GM21526 (cell line): Measurements from ENCODE around the gene NEDD9.

ENCODE experiments used
- ATAC-seq: cut with Tn5 transposase; IDR thresholded peaks from one replicate; pipeline ENCODE4 v1.9.1; 2021; ENCODE audit warnings: moderate library complexity; ENCODE audit not compliant: unreplicated experiment, low FRiP score

The NEDD9 gene

DNA sequence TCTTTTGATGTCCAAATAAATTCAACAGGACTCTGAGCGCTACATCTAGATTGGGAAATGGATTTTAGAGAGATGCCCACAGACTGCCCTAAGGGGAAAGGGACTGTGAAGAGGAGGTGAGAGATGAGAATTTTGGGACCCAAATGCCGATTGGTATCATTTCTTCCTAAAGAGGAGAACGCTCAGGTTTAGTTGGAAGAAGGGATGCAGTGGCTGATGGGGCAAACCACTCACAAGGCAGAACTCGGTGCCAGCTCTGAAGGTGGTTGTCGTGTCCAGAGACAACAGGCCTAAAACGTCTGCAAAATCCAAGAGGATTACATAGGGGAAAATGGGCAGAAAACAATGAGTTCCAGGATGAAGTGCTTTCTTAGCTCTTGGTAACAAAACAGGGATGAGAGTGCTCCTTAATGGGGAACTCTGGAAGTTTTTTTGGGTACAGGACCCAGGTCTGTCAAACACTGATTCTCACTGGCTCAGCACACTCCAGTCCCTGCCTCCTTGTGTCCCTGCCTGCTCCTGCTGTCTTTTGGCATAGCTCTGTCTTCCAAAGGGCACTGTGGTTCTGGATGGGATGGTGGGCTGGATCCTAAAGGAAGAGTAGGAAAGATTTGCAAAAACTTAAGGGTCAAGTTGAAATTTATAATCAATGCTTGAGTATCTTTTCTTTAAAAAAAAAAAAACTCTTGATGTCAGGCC lies 29.0 kb downstream of the NEDD9 start:
- ATAC-seq: no peak

DNA sequence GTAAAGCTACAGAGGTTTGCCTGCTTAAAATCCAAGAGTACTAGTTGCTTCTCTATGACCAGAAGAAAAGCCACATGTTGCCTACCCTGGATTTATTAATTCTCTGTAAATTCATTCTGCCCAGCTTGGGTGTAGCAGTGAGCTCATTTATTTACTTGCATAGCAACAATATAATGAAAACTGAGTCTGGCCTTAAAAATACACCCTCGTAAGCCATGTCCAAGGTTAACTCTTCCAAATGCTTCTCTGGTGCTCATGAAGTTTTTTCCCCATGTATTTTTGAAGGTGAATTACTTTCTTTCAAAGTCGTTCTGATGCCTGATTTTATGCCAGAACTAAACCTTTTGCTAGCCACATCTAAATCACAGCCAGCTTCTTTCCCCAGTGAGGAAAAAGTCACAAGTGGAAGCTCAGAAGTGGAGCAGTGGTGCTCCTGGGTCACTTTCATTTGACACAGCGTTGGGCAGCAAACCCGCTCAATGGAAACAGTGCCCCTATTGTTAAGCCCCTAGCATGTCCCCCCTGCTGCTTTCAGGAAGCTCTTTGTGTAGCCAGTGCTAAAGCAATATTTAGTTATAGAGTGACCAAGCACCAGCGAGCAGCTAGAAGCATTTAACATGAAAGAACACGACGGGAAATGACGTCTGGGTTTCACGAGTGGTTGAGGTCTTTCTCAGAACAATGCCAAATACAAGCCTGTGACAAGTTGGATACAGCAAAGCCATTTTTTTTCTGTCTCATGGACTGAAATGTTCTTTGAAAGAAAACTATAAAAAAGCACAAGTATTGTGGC lies 29.8 kb downstream of the NEDD9 start:
- ATAC-seq: no peak

DNA sequence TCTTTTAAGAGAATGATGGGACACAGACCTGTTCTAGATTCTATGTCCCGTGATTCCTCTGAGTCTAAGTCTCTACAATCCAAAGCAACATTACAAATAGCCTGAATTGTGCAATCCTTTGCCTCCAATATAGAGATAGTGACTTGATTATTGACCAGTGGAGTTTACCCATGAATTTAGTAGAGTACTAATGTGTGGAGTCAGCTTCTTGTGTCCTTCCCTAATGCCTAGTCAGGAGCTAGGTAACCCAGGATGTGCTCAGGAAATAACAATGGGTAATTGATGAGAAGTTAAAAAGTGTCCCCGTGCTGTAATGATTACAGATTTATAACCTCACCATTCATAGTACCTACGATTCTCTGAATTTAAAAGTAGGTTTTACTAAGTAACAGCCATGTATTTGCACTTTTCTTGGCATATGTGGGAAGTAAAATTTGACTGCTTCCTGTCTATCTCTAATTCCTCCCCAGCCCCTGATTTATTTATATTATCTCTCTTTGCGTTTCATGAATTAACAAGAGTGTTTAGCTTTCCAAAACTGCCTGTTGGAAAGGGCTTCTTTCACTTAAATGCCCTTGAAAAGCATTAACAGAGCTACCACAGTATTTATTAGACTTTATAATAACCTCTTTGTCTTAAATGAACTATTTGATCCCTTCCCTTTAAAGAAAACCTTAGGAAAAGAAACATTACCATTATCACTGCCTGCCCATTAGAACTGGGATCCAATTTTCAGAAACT lies 30.5 kb downstream of the NEDD9 start:
- no peak for ATAC-seq

DNA sequence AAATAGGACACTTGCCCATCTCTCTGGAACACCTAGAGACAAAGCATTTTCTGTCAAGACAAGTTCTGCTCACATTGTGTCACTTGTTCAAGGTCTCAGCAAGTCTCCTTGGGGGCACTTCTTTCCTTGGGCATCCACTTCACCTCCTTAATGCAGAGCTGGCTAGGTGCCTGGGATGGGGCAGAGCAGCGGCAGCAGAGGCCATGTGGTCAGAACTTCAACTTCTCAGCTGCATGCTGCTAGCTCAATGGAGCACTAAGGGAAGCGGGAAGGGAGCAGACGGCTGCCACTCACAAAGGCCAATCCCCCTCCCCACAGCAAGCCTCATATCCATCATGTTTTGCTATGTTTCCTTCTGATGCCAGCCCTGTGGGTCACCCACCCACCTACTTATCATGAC lies 31.5 kb downstream of the NEDD9 start:
- no peak for ATAC-seq

DNA sequence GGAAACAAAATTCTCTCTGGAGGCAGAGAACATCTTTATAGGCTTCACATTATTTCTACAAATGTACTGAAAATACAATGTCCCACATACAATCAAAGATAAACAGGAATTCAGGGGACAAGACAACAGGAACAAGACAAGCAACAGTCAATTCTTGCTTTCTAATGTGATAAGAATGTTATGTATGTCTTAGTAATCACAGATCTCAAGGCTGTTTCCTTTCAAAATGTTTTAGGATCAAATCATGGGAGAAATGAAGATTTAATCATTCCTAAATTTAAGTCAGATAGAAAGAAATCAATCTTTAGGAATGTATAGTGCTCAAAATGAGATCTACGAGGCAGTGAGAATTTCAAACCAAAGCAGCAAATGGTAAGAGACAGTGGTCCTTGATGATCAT lies 32.1 kb downstream of the NEDD9 start:
- no peak for ATAC-seq

DNA sequence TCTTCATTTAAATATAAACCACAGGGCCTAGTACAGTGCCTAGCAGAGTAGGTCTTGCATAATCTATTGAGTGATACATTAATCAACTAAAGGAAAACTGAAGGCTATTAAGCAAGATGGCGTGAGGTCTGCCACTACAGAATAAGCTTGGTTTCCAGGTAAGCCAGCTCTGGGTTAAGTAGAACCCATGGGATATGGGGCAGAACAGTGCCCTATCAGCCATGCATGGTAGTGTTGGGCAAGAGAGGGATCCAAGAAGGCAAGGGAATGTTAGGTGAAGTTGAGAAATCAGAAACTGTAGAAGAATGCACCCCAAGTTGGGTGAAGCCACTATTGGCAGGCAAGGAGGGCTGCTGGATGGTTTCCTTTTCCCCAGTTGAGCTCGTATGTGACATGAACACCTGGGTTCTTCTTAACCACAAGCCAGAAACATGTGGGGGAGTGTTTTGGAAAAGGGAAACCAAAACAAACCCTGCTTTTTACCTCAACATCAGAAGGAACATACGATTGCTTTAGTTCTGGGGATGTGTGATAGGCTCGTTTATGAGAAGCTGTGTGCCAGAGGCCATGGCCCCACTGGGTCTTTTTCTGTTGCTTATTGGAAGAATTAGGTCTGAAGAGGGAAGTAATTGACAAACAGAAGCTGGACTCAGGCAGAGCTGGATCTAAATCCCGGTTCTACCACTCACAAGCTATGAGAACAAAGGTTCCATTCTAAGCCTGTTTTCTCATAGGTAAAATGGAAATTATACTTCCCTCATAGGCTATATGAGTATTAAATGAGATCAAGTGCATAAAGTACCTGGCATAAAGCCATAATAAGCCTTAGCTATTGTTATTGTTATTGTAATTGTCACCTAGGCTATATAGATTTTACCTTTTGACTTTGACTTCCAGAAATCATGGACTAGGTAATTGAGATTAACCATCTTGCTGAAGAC lies 33.5 kb downstream of the NEDD9 start:
- ATAC-seq: no peak

DNA sequence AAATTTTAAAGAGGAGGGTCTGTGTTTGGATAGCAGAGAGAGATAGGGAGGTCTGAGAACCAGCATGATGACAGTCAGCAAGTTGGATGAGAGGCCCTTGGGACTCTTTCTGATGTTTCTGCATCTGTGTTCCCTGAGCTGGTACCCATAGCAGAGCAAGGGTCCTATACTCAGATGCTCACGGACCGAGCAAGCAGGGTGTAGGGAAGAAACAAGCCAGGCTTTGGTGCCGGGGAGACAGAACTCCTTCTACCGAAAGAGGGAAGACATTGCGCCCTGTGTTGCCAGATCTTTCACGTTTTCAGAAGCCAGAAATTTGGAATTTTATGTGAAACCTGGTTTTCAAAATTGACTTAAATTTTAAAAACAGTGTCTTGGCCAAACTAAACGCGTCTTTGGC lies 34.6 kb downstream of the NEDD9 start:
- ATAC-seq: no peak

DNA sequence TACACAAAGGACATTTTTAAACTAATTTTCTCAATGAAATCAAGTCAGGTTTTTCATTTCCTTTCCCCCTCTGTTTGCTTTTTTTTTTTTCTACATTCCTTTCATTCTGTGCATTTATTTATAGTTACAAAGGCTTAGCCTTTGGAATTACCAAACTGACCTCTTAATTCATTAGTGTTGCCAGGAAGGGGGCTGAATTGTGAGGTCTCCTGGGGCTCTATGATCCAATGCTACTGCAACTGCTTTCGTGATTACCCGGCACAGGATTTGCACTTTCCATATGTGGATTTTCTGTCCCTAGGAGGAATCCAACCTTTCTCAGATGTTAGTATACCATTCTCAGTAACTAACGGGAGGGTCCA lies 35.3 kb downstream of the NEDD9 start:
- no peak for ATAC-seq

DNA sequence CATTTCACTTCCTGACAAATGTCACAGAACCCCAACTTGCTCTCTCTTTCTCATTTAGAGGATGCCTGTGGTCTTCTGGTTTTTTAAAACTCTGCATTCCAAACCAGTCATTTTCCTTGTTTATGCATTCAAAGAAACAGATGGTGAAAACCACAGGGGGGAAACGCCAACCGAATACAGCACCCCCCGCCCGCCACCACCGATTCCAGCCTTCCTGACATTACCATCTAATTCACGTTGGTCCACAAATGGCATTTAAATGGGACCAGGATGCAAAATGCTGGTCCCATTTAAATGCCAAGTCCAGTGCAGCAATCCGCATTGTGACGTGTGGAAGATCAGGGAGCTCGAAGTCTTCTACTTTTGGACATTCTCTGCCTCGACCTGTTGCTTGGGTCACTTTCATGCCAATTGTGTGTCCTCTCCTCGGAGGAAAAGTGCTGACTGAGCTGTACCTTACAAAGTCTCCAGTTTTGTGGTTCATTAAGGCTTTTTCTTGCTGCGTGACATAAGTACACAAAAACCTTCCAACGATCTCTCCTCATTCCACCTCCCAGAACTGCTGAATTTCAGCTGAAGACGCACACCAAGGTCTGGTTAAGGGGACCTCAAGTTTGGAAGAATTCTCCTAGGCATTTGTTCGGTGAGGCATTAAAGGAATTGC lies 35.8 kb downstream of the NEDD9 start:
- ATAC-seq: no peak

DNA sequence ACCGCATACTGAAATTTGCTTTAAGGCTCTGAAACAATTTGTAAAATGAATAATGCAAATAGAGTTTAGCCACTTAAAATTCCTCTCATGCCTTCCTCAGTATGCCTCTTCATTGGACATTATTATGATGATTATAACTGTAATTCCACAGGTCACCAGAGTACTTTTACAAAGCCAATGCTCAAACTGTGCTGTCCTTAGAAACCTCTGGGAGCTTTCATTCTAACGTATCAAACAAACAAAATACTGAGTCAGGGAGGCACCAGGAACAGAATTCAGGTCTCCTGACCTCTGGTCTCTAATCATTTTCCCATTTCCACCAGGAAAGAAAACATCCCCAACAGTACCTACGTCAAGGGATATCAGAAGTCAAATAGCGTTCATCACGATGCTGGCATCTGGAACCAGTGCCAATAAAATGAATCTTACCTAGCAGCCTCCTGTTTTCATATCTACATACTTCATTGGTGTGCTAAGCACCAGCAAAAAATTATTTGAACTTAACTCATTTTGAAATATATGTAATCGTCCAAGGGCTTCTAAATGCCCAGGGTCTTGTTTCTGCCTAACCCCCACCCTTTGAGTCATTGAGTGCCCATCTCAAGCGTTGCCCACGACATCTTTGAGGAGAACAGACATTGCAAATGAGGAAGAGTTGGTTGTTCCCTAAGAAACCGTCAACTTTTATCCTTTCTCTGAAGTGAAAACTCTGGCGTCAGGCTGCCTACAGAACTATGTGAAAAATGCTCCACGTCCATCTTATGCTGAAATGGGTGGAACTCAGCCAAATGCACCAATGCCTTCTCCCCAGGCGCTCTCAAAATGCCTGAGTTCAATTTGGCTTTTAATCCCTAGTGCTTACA lies 37.9 kb downstream of the NEDD9 start:
- ATAC-seq: no peak

DNA sequence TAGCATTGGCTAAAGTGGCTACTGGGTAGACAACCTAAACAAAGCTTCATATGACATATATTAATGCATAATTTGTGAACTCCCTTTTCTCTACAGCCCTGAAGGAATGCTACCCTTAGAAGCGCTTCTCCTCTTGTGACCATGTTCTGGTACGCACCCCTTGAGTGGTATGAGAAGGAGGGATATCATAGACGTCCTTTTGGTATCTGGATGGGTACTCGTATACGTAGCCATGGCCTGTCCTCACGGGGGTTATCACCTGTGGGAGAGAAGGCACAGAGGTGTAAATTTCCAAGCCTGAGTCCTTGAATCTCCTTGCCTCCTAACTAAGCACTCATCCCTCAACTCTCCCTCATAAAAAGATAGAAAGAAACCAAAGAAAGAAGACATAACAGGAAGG lies 39.0 kb downstream of the NEDD9 start:
- no peak for ATAC-seq

DNA sequence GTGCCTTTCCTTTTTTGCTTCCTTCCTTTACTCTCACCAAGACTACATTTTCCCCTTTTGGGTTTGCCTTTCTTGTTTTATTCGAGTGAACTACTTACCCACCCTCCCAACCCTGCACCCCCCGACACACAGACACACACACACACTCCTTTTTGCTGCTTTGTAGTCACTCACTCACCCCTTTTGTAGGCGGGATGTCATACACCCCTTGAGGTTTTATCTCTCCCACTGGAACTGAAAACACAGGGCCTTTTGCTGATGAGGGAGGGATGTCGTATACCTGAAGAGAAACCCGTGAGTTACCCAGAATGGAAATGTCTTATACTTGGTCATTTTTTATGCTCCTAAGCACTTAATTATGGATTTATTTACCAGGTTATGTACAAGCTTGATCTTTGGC lies 40.3 kb downstream of the NEDD9 start:
- ATAC-seq: no peak

DNA sequence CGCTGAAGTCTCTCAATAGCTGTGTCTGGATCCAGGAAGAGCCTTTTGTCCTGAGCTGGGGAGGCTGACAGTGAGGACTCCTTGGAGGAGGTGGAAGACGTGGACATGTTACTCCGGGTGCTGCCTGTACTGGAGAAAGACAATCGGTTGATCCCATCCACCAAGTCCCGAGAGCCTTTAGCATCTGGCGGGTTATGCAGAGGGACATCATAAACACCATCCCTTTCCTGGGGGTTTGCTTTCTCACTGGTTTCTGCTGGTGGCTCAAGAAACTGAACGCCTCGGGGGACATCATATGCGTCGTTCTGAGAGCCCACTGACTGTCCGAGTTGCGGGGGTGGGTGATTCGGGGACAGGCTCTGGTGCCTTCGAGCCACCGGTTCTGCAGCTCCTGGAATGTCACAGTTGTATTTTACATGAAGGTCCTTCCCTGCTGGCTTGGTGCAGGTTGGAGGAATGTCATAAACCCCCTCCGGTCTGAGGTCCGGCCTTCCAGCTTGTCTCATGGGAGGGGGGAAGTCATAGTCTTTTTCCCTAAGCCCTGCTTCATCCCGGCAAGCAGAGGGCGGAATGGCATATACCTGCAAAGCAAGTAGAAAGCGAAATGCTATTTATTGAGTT lies 41.7 kb downstream of the NEDD9 start:
- no peak for ATAC-seq

DNA sequence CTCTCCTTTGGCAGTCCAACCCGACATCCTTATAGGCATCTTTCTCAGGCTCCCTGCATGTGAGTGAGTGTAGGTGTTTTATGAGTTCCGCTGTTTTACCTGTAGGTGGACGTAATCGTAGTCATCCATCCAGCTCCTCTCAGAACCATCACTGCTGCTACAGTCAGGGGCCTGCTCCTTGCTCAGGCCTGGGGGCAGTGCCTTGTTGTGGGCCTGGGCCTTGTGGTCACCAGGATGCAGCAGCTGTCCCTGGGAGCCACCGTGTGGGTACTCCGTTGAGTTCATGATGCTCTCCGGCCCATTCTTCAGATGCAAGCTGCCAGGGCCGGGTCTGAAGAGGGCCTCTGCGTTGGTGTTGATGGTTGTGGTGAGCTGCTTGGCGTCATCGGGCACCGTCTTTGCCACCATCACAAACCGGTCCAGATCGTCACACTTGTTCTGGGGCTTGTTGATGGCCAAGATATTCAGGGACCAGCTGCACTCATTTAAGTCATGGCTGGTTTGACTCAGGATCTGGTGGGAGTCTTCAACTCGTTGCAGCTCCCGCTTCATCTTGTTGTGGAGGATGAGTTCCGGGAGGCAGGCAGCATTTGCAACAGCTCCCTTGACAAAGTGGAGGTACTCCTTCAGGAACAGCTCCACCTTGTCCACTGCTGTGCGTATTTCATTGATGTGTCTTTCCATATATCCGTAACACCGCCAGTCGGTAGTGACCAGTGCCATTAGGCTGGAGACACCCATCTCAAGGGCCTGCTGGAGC lies 42.4 kb downstream of the NEDD9 start:
- ATAC-seq: no peak

DNA sequence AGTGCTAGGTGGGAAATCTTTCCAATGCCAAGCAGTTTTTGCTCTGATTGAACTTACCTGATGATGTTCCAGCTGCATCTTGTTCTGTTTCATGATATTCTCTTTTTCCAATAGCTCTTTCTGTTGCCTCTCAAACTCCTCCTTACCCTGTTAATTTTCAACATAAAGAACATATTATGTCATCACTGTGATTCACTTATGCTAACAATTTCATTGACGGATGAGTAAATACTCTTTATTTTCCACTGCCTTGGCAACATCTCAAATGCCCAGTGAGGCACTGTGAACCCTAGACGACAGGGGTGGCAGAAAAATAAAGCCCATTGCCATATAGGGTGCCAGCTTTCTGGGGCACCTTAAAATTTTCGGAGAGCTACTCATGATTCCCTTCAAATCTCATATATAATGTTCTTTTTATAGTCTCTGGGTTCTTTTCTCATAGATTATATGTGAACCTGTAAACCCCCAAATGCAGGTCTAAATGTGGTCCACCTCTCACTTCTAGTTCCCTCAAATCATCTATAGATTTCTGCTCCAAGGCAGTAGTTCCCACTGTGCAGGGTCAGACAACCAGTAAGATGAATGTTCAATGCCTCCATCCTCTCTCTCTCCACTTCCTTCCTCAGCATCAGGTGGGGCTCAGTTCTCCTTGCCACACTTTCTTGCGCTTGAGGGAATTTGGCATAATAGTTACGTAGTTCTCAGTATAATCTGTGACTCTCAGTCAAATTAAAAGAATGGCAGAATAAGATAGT lies 44.1 kb downstream of the NEDD9 start:
- ATAC-seq: no peak

DNA sequence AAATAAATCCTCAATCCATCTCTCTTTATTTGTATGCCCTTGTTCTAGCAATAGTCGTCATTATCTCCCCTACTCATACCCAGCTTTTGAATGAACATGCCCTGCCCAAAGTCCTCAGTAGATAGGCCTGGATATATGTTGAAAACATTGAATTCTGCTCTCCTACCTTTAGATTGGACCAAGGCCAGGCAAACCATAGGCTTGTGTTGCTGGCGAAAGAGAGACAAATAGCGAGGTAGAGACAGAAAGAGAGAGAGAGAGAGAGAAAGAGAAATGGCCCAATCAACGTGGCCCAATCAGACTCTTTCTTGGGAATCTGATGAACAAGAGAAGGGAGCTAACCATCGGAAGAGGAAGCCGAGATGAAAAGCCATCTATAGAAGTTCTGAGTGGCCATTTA lies 45.2 kb downstream of the NEDD9 start:
- ATAC-seq: no peak

DNA sequence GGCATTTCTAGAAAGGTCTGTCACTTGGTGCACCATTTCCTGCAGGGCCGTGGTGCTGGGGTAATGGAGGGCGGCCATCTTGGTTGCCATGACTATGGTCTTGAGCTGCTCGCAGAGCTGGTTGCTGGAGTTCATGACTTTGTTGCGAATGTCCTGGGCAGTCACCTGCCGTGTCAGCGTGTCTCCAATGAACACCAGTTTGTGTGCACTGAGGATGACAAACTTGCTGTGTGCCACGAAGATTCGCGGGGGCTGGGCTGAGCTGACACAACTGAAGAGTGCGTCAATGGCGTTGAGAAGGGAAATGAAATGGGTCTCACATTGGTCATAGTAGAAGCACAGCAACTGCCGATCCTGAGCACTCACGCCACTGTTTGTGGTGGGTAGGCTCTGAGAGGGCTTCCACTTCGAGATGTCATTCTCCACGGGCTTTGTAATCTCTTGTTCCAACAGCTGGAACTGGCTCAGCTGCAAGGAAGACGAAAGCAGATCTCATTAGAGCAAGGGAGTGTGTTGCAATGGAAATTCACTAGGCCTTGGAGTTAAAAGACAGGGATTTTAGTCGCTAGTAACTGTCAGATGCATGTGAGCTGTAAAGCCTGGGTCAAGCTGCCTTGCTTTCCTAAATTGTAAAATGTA lies 47.1 kb downstream of the NEDD9 start:
- no peak for ATAC-seq
